Stimulated activated effector memory CD8-positive, alpha-beta T cell treated with anti-CD3 and anti-CD28 coated beads, Interleukin-12 subunit alpha, Interleukin-12 subunit beta, amount 100 ng/mL, for 72 hours (primary cell): Measurements from ENCODE around the gene NUTF2.
"Not testable (repeated sequence)": the region's sequence is repeated elsewhere in the genome, so short reads cannot be mapped to it uniquely, and the experiment has no call there.

Experiments
- ATAC-seq: fragments of 150-1000 bp; cut with Tn5 transposase; 2 replicates; pipeline ENCODE4 v1.10.0; 2021
- DNase-seq, 2 donors: peaks; one replicate each; pipeline ENCODE4 v3.0.0; 2021 to 2022; ENCODE audit warnings: low spot score in 2 of 2
- H3K27ac Mint-ChIP-seq: one replicate; pipeline ENCODE4 v1.8.0; 2022; ENCODE audit warnings: mild to moderate bottlenecking, mixed read lengths
- H3K36me3 Mint-ChIP-seq: one replicate; pipeline ENCODE4 v1.8.0; 2022; ENCODE audit warnings: mild to moderate bottlenecking, mixed read lengths
- H3K4me1 Mint-ChIP-seq: one replicate; pipeline ENCODE4 v1.8.0; 2022; ENCODE audit warnings: mixed read lengths
- H3K4me3 Mint-ChIP-seq: one replicate; pipeline ENCODE4 v1.8.0; 2022; ENCODE audit warnings: mild to moderate bottlenecking, mixed read lengths
- H3K9me3 Mint-ChIP-seq: one replicate; pipeline ENCODE4 v1.8.0; 2022; ENCODE audit warnings: mixed read lengths

Gene NUTF2

DNA sequence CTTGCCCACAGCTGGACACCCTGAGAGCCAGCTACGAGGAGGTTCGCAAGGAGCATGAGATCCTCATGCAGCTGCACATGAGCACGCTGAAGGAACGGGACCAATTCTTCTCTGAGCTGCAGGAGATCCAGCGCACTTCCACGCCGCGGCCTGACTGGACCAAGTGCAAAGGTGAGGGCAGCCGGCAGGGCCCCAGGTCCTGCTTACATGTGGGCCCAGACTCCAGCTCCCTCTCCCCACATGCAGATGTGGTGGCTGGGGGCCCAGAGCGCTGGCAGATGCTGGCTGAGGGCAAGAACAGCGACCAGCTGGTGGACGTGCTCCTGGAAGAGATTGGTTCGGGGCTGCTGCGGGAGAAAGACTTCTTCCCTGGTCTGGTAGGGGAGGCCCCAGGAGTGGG lies 20.8 kb upstream of the NUTF2 start:
- H3K4me1 Mint-ChIP-seq = peaks cover 3% of the 10 kb centered on the region
- no peak for ATAC-seq
- no peak for DNase-seq
- H3K4me3 Mint-ChIP-seq = no peak overlapping the region
- H3K36me3 Mint-ChIP-seq = peaks cover 4% of the 10 kb centered on the region
- H3K9me3 Mint-ChIP-seq = no peaks in the 10 kb centered on the region
- H3K27ac Mint-ChIP-seq = no peak overlapping the region

DNA sequence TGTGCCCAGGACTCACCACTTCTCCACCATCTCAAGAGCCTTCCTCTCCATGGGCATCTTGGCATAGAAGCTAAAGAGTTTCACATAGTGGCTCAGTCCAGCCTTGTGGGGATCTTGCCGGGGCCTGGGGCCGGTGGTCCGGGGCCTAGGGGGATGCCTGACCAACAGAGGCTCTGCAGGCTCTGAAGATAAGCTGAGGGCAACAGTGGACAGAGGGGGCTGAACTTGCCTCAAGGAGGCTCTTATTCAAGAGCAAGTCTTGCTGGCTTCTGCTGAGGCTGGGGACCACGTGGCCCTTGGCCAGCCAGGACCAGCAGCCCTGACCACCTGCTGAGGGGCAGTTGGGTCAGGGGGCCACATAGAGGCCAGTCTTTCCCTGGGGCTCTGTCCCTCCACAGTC lies 18.1 kb upstream of the NUTF2 start:
- Mint-ChIP-seq H3K36me3 (peaks cover 11% of the 10 kb centered on the region), H3K27ac (no peak overlapping the region), H3K9me3 (no peaks in the 10 kb centered on the region), H3K4me1 (peaks cover 21% of the 10 kb centered on the region), H3K4me3 (no peak overlapping the region)
- no peak for ATAC-seq
- no peak for DNase-seq

DNA sequence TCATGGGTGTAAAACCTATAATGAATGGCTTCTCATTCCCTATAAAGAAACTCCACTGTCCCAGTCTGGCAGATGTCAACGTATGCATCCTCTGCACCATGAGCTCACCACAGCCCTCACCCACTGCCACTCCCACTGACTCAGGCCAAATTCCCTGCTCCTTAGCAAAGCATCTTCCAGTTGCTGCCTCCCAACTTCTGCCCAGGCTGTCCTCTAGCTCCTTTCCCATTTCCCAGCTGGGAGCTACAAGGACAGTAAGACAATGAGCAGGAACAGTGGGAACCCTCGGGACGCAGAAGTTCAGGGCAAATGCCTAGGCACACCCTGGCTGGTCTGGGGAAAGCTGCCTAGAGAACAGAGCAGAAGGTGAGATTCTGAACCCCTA lies 13.7 kb upstream of the NUTF2 start:
- ATAC-seq = no peak
- peak overlapping the region; percentile 95 for H3K27ac Mint-ChIP-seq
- peak in 1 of 2 donors; percentile 58 for DNase-seq
- H3K4me3 Mint-ChIP-seq = peak overlapping the region; percentile 89
- no peaks in the 10 kb centered on the region for H3K9me3 Mint-ChIP-seq
- peaks cover 11% of the 10 kb centered on the region for H3K36me3 Mint-ChIP-seq
- H3K4me1 Mint-ChIP-seq = peaks cover 21% of the 10 kb centered on the region

DNA sequence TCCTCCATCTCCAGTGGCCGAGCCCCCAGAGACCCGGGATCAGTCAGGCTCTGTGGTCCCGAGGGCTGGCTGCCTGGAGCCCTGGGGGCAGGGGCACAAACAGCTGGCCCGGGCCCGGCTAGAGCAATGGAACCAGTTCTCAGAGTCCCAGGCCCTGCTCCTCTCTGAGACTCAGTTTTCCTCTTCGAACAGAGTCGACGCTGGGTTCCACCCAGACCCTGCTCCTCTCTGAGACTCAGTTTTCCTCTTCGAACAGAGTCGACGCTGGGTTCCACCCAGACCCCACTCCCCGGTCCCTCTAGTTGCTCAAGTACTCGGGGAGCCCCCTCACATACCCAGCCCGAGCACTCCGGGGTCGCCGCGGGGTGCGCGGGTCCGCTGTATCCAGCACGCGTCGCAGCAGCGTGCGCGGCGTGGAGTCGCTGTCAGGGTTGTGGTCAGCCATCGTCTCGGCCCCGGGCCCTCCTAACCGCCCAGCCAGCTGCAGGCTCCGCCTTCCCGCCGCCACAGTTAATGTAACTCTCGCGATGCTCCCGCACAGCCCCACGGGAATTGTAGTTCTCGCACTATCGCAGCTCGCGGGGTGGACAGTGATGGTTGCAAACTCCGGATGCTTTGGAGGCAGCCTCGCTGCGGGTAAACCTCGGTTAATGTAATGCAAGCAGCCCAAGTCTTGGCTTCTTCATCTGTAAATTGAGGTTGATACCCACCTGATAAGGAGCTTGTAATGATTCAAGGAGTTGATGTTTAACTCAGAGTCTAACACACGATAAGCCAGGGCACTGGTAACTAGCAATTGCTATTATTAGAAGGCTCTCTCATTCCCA lies 13.1 kb upstream of the NUTF2 start:
- peak; percentile 99 for ATAC-seq
- Mint-ChIP-seq H3K36me3 (peaks cover 11% of the 10 kb centered on the region), H3K4me3 (peak overlapping the region; percentile 89), H3K9me3 (no peaks in the 10 kb centered on the region), H3K27ac (peak overlapping the region; percentile 95), H3K4me1 (peaks cover 21% of the 10 kb centered on the region)
- DNase-seq = peak; percentile 90 to 97

DNA sequence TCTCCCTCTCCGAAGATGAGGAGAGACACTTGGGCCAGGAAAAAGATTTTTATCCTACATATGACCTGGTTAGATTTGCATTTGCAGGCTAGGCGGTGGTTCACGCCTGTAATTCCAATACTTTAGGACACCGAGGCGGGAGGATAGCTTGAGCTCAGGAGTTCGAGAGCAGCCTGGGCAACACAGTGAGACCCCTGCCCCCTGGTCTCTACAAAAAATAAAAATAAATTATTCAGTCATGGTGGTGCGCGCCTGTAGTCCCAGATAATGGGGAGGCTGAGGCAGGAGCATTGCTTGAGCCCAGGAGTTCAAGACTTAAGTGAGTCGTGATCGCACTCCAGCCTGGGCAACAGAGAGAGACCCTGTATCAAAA lies 12.5 kb upstream of the NUTF2 start:
- ATAC-seq (no peak), DNase-seq (no peak)
- Mint-ChIP-seq H3K9me3 (no peaks in the 10 kb centered on the region), H3K4me3 (peak overlapping the region; percentile 89), H3K4me1 (peaks cover 21% of the 10 kb centered on the region), H3K27ac (peak overlapping the region; percentile 95), H3K36me3 (peaks cover 11% of the 10 kb centered on the region)

DNA sequence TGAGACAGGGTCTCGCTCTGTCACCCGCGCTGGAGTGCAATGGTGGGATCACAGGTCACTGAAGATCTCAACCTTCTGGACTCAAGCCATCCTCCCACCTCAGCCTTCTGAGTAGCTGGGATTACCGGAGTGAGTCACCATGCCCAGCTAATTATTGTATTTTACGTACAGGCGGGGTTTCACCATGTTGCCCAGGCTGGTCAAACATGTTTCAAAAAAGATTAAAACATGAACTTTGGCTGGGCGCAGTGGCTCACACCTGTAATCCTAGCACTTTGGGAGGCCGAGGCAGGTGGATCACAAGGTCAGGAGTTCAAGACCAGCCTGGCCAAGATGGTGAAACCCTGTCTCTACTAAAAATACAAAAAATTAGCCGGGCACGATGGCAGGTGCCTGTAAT lies 9.5 kb upstream of the NUTF2 start:
- H3K4me1 Mint-ChIP-seq = peaks cover 17% of the 10 kb centered on the region
- not testable (repeated sequence) for H3K36me3 Mint-ChIP-seq, H3K9me3 Mint-ChIP-seq, DNase-seq, H3K27ac Mint-ChIP-seq, ATAC-seq, H3K4me3 Mint-ChIP-seq

DNA sequence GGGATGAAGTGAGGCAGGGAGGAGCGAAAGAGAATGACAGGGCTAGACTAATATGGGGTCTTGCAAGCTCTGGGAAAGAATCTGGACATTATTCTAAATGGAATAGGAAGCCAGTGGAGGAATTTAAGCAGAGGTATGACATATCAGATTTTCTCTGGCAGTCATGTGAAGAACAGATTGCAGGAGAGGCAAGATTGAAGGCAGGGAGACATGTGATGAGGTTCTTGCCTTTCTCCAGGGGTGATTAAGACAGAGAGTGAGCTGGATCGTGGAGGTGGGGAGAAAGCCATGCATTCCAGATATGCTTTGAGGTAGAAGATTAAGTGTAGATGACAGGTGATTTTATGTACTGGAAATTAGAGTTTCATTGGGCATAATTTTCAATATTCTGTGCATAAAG lies 8.9 kb upstream of the NUTF2 start:
- ATAC-seq (no peak), DNase-seq (no peak)
- H3K36me3 Mint-ChIP-seq = peaks cover 3% of the 10 kb centered on the region
- H3K4me3 Mint-ChIP-seq = no peak overlapping the region
- no peak overlapping the region for H3K27ac Mint-ChIP-seq
- H3K9me3 Mint-ChIP-seq = no peaks in the 10 kb centered on the region
- peaks cover 14% of the 10 kb centered on the region for H3K4me1 Mint-ChIP-seq

DNA sequence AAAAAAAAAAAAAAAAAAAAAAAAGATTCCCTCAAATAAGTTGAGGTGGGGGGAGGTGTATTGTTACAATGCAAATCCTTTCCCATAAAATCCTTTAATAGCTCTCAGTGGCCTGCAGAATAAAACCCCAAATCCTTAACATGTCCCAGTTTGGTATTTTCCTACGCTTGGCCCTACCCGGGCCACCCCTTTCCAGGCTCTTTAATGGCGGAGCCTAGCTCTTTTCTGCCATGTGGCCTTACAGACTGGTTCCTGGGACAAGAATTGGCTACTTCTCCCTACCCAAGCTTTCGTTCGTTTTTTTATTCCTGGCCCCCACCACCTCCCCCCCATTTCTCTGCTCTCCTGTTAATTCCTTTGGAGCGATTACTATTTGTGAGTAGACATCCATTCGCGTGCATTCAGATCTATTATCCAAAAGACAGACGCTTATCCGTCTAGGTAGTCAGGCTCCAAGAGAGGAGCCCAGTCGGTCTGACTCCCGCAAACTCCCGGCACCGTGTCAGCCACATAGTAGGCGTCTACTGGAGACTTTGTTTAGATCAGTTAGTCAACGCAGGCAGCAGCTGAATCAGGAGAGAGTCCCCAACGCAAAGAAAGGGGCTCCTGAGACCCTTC lies 5.4 kb upstream of the NUTF2 start:
- Mint-ChIP-seq H3K9me3 (no peaks in the 10 kb centered on the region), H3K27ac (peak overlapping the region; percentile 92), H3K4me1 (peaks cover 34% of the 10 kb centered on the region), H3K36me3 (peaks cover 29% of the 10 kb centered on the region), H3K4me3 (peak overlapping the region; percentile 98)
- ATAC-seq (no peak), DNase-seq (no peak)

DNA sequence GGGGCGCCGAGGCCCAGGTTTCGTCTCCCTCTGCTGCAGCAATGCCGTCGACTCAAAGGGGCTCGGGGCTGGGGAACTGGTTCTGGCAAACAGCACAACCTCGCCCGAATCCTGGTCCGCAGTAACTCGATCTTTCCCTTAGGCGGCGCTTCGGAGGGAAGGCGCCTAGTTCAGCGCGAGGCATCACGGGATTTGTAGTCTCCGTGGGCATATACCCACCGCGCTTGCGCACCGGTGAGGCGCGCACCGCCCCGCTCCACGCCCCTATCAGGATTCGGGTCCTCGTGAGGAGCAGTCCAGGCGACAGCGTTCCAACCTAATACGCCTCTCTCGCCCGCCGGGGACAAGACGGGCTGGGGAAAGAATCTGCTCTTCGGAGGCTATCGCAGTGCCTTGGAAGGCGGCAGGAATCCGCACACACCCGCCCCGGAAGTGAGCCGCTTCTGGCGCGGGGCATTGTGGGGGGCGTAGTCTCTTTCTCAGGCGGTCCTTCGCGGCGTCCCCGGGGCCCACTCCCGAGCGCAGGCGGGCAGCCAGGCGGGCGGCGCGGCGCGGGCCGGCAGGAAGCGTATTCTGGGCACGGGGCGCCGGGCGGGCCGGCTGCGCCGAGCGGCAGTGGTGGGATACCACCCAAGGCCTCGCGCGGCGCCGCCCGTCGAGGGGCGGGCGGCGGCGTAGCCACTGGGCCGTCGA lies 4.8 kb upstream of the NUTF2 start, which contains the start of gene THAP11:
TSS of gene THAP11 (plus strand) at position 505 of the 693 bp plus-strand sequence. CDS start 235 bp downstream, outside the sequence.
- H3K4me1 Mint-ChIP-seq = peaks cover 35% of the 10 kb centered on the region
- H3K27ac Mint-ChIP-seq = peak within 1 kb of the TSS; percentile 92
- ATAC-seq (peak; percentile 75), DNase-seq (peak; percentile 95 to 98)
- H3K4me3 Mint-ChIP-seq = peak within 1 kb of the TSS; percentile 98
- peaks cover 29% of the 10 kb centered on the region for H3K36me3 Mint-ChIP-seq
- H3K9me3 Mint-ChIP-seq = no peaks in the 10 kb centered on the region

DNA sequence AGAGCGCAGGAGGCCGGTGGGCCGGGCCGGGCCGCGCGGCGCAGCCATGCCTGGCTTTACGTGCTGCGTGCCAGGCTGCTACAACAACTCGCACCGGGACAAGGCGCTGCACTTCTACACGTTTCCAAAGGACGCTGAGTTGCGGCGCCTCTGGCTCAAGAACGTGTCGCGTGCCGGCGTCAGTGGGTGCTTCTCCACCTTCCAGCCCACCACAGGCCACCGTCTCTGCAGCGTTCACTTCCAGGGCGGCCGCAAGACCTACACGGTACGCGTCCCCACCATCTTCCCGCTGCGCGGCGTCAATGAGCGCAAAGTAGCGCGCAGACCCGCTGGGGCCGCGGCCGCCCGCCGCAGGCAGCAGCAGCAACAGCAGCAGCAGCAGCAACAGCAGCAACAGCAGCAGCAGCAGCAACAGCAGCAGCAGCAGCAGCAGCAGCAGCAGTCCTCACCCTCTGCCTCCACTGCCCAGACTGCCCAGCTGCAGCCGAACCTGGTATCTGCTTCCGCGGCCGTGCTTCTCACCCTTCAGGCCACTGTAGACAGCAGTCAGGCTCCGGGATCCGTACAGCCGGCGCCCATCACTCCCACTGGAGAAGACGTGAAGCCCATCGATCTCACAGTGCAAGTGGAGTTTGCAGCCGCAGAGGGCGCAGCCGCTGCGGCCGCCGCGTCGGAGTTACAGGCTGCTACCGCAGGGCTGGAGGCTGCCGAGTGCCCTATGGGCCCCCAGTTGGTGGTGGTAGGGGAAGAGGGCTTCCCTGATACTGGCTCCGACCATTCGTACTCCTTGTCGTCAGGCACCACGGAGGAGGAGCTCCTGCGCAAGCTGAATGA lies 4.0 kb upstream of the NUTF2 start:
- Mint-ChIP-seq H3K4me1 (peaks cover 38% of the 10 kb centered on the region), H3K27ac (peak overlapping the region; percentile 92), H3K36me3 (peaks cover 34% of the 10 kb centered on the region), H3K4me3 (peak overlapping the region; percentile 98), H3K9me3 (no peaks in the 10 kb centered on the region)
- DNase-seq (peak; percentile 49 to 81), ATAC-seq (peak; percentile 37)

DNA sequence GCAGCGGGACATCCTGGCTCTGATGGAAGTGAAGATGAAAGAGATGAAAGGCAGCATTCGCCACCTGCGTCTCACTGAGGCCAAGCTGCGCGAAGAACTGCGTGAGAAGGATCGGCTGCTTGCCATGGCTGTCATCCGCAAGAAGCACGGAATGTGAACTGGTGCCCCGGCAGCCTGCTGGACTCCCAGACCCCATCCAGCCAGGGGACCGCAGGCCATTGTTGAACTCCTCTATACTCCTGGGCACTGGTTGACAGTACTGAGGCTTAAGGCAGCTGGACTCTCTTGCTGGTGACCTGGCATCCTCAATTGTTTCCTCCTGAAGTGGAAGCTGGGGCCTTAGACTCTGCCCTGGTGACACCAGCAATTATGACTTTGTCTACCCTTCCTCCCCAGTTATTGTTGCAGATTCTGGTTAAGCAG lies 3.4 kb upstream of the NUTF2 start:
- no peaks in the 10 kb centered on the region for H3K9me3 Mint-ChIP-seq
- H3K27ac Mint-ChIP-seq = peak overlapping the region; percentile 92
- DNase-seq (no peak), ATAC-seq (no peak)
- peak overlapping the region; percentile 98 for H3K4me3 Mint-ChIP-seq
- H3K4me1 Mint-ChIP-seq = peaks cover 41% of the 10 kb centered on the region
- H3K36me3 Mint-ChIP-seq = peaks cover 35% of the 10 kb centered on the region

DNA sequence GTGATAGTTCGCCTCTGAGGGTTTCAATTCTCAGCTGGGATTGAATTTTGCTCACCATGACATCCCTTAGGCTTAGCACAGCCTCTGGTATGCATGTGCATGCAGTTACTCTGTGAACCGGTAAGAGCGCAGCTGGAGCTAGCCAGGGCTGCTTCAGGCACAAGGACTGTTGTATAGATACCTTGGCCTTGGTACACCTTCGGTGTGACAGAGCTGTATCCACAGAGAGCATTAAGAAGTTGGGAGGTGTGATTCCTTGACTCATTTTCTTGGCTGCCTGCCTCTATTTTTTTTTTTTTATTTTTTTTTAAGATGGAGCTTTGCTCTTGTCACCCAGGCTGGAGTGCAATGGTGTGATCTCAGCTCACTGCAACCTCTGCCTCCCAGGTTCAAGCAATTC lies 2.2 kb upstream of the NUTF2 start:
- no peak overlapping the region for H3K27ac Mint-ChIP-seq
- DNase-seq (no peak), ATAC-seq (no peak)
- peak overlapping the region; percentile 98 for H3K4me3 Mint-ChIP-seq
- peaks cover 41% of the 10 kb centered on the region for H3K4me1 Mint-ChIP-seq
- H3K36me3 Mint-ChIP-seq = peaks cover 42% of the 10 kb centered on the region
- H3K9me3 Mint-ChIP-seq = no peaks in the 10 kb centered on the region

DNA sequence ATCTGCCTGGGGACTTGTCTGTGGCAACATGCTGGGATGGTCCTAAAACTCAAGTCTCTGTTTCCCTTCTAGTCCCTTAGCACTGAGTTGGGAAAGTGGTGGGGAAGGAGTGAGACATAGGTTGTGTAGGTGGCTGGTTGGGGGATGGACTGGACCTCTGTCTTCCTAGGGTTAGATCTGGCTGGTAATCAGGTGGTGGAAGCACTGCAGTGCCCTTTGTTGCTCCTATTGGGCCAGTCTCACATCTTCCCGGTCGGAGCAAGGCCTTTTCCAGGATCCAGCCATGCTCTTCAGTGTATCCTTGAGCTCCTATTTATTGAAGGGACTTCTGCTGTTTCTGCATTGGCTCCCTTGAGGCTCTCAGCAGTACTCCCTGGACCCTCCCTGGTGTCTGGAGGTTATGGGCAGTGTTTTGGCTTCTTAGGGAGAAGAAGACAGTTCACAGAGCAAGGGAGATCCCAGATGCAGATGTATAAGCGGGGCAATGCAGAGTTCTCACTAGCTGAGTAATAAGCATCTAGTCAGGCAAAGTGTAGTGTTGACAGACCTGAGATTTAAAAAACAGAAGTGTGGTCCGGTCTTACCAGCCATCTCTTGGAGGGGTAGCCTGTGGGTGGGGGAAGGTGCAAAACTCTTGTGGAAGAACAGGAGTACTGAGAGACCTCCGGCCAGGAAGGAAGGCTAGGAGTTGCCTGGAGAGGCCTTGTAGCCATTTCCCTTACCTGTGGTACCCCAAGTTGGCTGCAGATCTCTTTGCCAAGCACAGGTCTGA lies 1.3 kb upstream of the NUTF2 start:
- H3K27ac Mint-ChIP-seq = peak overlapping the region; percentile 93

DNA sequence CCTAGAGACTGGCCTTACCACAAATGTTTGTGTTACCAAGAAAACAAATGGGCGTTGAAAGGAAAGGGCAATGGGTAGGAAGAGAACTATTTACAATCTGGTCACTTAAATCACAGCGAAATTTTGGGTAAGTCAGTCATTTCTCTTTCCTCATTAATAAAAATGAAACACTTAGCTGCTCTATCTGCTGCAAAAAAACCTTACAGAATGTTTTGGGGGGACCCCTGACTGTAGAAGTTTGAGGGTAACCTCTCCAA lies 742 bp upstream of the NUTF2 start:
- no peak for DNase-seq
- Mint-ChIP-seq H3K4me1 (peaks cover 41% of the 10 kb centered on the region), H3K36me3 (peaks cover 52% of the 10 kb centered on the region), H3K4me3 (peak overlapping the region; percentile 98), H3K27ac (peak overlapping the region; percentile 93), H3K9me3 (no peaks in the 10 kb centered on the region)
- ATAC-seq = no peak

More for the DNA sequence above, 1.3 kb upstream of the NUTF2 start:
- DNase-seq (peak in 1 of 2 donors; percentile 58), ATAC-seq (no peak)
- H3K36me3 Mint-ChIP-seq = peaks cover 51% of the 10 kb centered on the region
- H3K4me3 Mint-ChIP-seq = peak overlapping the region; percentile 98
- no peaks in the 10 kb centered on the region for H3K9me3 Mint-ChIP-seq
- peaks cover 41% of the 10 kb centered on the region for H3K4me1 Mint-ChIP-seq
